Immature natural killer cell (primary cell): ENCODE results near the gene ELFN1. TPM values are rescaled to one million over a fixed set of nuclear protein-coding genes. Genes with fewer than 3 reads are reported as not detected.
"Not testable (repeated sequence)": the region's sequence is repeated elsewhere in the genome, so short reads cannot be mapped to it uniquely, and the experiment has no call there.

Experiments used
- DNase-seq, 3 donors: peaks; one replicate each; pipeline ENCODE4 v3.0.0; 2022; ENCODE audit warnings: mixed read lengths in 1 of 3
- H3K27ac Mint-ChIP-seq, 6 donors: one replicate each; pipeline ENCODE4 v1.8.0; 2020; ENCODE audit warnings: mixed read lengths in 6 of 6, mild to moderate bottlenecking in 5 of 6, inconsistent platforms in 4 of 6, moderate library complexity in 3 of 6
- H3K27me3 Mint-ChIP-seq, 3 donors: one replicate each; pipeline ENCODE4 v1.8.0; 2020 to 2021; ENCODE audit warnings: low read depth in 3 of 3, mild to moderate bottlenecking in 3 of 3, mixed read lengths in 3 of 3, moderate library complexity in 3 of 3, inconsistent platforms in 1 of 3
- H3K36me3 Mint-ChIP-seq, 3 donors: one replicate each; pipeline ENCODE4 v1.8.0; 2020; ENCODE audit warnings: mixed read lengths in 3 of 3, inconsistent platforms in 2 of 3, mild to moderate bottlenecking in 2 of 3
- H3K4me1 Mint-ChIP-seq, 2 donors: one replicate each; pipeline ENCODE4 v1.8.0; 2020; ENCODE audit warnings: inconsistent platforms in 2 of 2, mild to moderate bottlenecking in 2 of 2, mixed read lengths in 2 of 2, moderate library complexity in 1 of 2
- H3K4me3 Mint-ChIP-seq, 5 donors: one replicate each; pipeline ENCODE4 v1.8.0; 2020; ENCODE audit warnings: mild to moderate bottlenecking in 5 of 5, mixed read lengths in 5 of 5, inconsistent platforms in 3 of 5, moderate library complexity in 3 of 5
- H3K9me3 Mint-ChIP-seq, 6 donors: one replicate each; pipeline ENCODE4 v1.8.0; 2020; ENCODE audit warnings: mild to moderate bottlenecking in 6 of 6, mixed read lengths in 6 of 6, inconsistent platforms in 4 of 6, moderate library complexity in 3 of 6
- polyA plus RNA-seq, 3 donors: library from polyadenylated mRNA; unstranded; fragments of 300-500 nt; fragmentation: Illumina TruSeq; gene quantifications; one replicate each; pipeline ENCODE4 v1.2.3, GENCODE V29; 2021

Gene ELFN1
- polyA plus RNA-seq, 3 donors from 2014 or later, result 0.08 TPM; not detected in 2

DNA sequence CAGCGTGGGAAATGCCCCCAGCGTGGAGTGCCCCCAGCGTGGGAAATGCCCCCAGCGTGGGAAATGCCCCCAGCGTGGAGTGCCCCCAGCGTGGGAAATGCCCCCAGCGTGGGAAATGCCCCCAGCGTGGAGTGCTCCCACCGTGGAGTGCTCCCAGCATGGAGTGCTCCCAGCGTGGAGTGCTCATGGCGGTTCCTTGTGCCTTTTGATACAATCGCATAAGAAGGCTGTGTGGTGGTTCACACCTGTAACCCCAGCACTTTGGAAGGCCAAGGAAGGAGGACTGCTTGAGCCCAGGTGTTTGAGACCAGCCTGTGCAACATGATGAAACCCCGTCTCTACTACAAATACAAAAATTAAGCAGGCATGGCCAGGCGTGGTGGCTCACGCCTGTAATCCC, 93.8 kb downstream of the ELFN1 start:
- H3K27me3 Mint-ChIP-seq, DNase-seq, H3K36me3 Mint-ChIP-seq, H3K4me1 Mint-ChIP-seq, H3K27ac Mint-ChIP-seq, H3K9me3 Mint-ChIP-seq, H3K4me3 Mint-ChIP-seq: not testable (repeated sequence)

DNA sequence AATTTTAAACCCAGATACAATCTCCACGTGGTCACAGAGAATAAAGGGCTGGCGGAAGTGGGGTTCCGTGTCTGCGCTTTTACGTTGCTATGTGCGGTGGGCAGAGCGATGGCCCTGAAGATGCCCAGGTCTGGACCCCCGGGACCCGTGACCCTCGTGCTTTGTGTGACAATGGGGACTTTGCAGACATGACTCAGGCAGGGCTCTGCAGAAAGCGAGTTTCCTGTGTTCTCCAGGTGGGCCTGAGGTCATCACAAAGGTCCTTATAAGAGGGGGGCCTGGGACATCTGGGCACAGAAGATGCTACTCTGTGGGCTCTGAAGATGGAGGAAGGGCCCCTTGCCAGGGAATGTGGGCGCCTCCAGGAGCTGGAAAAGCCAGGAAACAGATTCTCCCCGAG, 95.3 kb downstream of the ELFN1 start:
- Mint-ChIP-seq H3K4me3 (no peak overlapping the region), H3K9me3 (peaks cover 0 to 5% (median 0%) of the 10 kb centered on the region in 6 donors), H3K36me3 (no peaks in the 10 kb centered on the region), H3K27ac (no peak overlapping the region), H3K27me3 (peaks cover 0 to 6% (median 4%) of the 10 kb centered on the region in 3 donors), H3K4me1 (no peaks in the 10 kb centered on the region)
- DNase-seq, result no peak

DNA sequence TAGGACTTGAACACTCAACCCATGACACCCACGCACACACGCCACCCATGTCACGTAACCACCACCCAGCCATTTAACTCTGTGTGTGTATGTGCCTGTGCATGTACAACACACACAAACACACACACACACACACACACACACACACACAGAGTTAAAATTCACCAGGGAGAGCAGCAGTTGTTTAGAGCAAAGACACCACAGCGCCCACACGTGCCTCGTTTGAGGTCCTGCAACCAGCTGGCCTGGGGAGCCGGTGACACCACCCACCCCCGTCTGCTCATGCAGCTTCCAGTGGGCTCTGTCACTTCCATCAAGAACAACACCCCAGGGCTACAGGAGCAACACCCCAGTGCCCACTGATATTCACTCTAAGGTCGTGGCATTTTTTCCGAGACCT, 97.4 kb downstream of the ELFN1 start:
- peaks cover 0 to 7% (median 6%) of the 10 kb centered on the region in 3 donors for H3K27me3 Mint-ChIP-seq
- peaks cover 0 to 5% (median 0%) of the 10 kb centered on the region in 6 donors for H3K9me3 Mint-ChIP-seq
- H3K4me3 Mint-ChIP-seq, result no peak overlapping the region
- no peaks in the 10 kb centered on the region for H3K36me3 Mint-ChIP-seq
- no peaks in the 10 kb centered on the region for H3K4me1 Mint-ChIP-seq
- H3K27ac Mint-ChIP-seq, result peak overlapping the region in 1 of 6 donors; percentile 22
- DNase-seq, result no peak

DNA sequence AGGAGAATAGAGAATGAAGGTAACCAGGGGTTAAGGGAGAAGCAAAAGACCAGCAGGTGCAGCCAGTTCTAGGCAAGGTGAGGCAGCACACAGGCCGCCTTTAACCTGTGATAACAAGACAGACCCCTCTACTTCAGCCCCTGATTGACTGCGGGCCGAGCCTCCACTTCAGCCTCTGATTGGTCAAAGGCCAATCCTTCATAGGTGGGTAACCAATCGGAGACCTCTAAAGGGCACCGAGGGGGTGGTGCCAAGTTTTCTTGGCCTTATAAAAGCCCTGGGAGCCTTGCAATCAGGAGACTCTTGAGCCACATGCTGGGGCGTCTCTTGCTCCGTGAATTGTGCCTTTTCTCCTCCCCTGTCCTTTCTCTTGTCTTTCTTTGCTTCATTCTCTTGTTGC, 98.8 kb downstream of the ELFN1 start:
- no peak for DNase-seq
- peaks cover 0 to 2% (median 0%) of the 10 kb centered on the region in 6 donors for H3K9me3 Mint-ChIP-seq
- no peak overlapping the region for H3K4me3 Mint-ChIP-seq
- no peak overlapping the region for H3K27ac Mint-ChIP-seq
- no peaks in the 10 kb centered on the region for H3K4me1 Mint-ChIP-seq
- peaks cover 0 to 9% (median 8%) of the 10 kb centered on the region in 3 donors for H3K27me3 Mint-ChIP-seq
- H3K36me3 Mint-ChIP-seq, result no peaks in the 10 kb centered on the region

DNA sequence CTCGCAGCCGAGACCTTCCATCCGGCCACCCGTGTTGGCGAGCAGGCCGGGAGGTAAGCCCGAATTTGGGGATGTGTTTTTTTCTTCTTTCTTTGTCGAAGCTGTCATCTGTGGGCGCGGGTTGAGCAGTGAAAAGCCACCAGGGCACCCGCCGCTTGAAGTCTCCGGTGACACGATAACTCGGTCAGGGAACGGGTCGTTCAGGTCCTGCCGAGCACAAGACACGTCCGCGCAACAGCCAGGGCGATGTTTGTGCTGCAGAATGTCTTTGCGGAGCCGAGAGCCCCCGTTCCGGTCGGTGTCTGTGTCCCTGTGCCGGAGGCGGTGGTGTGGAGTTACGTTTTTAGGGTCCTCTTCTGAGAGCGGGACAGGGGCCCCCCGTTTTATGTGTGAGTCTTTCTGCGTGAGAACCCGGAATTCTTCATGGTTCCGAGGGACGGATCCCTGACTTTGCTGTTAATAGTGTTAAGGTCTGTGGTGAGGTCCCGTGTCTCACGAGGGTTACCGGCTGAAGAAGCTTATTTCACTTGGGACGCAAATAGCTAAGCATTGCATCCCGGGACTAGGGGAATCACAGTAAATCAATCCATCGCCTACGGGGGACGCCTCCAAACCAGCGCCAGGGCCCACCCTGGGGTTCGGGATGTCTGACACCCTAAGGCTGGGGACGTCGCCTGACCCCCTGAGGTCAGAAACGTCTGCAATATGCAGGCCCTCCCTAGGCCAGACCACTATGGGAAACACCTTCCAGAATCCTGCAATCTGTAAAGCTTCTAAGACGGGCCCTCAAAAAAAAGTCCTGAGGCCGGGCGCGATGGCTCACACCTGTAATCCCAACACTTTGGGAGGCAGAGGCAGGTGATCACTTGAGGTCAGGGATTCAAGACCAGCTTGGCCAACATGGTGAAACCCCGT, 99.5 kb downstream of the ELFN1 start:
- no peak for DNase-seq
- H3K4me3 Mint-ChIP-seq, result no peak overlapping the region
- no peaks in the 10 kb centered on the region for H3K36me3 Mint-ChIP-seq
- H3K4me1 Mint-ChIP-seq, result no peaks in the 10 kb centered on the region
- no peak overlapping the region for H3K27ac Mint-ChIP-seq
- no peaks in the 10 kb centered on the region for H3K9me3 Mint-ChIP-seq
- H3K27me3 Mint-ChIP-seq, result peaks cover 0 to 9% (median 8%) of the 10 kb centered on the region in 3 donors

DNA sequence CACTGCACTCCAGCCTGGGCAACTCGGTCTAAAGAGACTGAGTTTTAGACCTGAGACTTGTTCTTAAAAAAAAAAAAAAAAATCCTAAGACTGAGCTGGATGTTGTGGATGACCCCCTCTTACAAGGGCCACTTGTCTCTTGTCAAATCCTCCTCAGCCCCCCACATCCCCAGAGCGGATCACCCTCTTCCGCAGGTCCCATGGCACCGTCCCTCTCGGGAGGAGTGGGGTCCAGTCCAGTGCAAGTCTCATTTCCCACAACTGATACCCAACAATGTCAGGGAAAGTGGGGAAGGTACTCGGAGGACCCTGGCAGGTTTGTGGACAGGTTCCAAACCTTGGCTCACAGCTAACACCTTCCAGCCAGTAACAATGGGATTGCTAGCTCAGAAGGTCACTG, 100.3 kb downstream of the ELFN1 start:
- Mint-ChIP-seq H3K4me3 (no peak overlapping the region), H3K27ac (no peak overlapping the region), H3K27me3 (peaks cover 0 to 9% (median 8%) of the 10 kb centered on the region in 3 donors), H3K4me1 (no peaks in the 10 kb centered on the region), H3K36me3 (peaks cover 0 to under 1% (median 0%) of the 10 kb centered on the region in 3 donors), H3K9me3 (peaks cover 0 to under 1% (median 0%) of the 10 kb centered on the region in 6 donors)
- no peak for DNase-seq

DNA sequence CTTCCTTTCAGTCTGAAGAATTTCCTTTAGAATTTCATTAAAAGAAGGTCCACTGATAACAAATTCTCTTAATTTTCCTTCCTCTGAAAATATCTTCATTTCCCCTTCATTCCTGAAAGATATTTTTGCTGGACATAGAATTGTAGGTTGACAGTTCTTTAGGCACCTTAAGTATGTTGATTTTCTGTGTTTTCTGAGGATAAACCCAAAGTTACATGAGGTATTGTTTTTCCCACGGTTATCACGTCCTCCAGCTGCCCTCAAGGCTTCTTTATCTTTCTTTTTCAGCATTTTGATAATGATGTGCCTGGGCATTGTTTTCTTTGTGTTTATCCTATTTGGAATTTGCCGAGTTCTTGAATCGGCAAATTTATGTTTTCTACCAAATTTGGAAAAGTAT, 105.3 kb downstream of the ELFN1 start:
- H3K9me3 Mint-ChIP-seq, result peaks cover 0 to 15% (median 5%) of the 10 kb centered on the region in 6 donors
- H3K27me3 Mint-ChIP-seq, result peaks cover 2 to 12% (median 6%) of the 10 kb centered on the region in 3 donors
- H3K27ac Mint-ChIP-seq, result no peak overlapping the region
- no peaks in the 10 kb centered on the region for H3K4me1 Mint-ChIP-seq
- no peak overlapping the region for H3K4me3 Mint-ChIP-seq
- no peak for DNase-seq
- H3K36me3 Mint-ChIP-seq, result peaks cover 0 to 7% (median 0%) of the 10 kb centered on the region in 3 donors

DNA sequence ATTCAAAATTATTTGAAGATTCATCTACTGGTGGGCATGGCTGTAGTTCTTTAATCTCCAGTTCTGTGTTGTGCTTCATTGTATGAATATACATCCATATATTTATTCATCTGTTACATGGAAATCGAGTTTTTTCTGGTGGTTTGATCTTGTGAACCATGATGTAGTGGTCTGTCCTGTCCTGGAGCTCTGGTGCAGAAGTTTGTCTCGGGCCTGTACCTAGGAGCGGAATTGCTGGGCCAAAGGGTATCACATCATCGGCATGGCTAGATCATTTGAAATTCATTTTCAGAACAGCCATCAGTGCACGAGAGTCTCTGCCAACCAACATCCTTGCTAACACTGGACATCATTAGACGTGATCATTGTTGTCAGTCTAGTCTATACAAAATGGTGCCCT, 107.0 kb downstream of the ELFN1 start:
- Mint-ChIP-seq H3K27ac (no peak overlapping the region), H3K4me1 (no peaks in the 10 kb centered on the region), H3K4me3 (no peak overlapping the region), H3K9me3 (peaks cover 0 to 15% (median 5%) of the 10 kb centered on the region in 6 donors), H3K27me3 (peaks cover 2 to 9% (median 6%) of the 10 kb centered on the region in 3 donors), H3K36me3 (peaks cover 0 to 7% (median 0%) of the 10 kb centered on the region in 3 donors)
- DNase-seq, result no peak

DNA sequence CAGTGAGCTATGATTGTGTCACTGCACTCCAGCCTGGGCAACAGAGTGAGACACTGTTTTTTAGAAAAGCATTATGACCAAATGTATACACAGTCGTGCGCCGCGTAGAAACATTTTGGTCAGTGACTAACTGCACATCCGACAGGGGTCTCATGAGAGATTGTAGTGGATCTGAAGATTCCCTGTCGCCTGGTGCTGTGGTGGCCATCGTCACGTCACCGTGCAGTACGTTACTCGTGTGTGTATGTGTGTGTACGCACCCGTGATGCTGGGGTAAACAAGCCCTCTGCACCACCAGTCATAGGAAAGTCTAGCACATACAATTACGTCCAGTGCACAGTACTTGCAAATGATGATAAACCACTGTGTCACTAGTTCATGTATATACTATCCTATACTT, 109.4 kb downstream of the ELFN1 start:
- Mint-ChIP-seq H3K4me1 (no peaks in the 10 kb centered on the region), H3K9me3 (peaks cover 0 to 15% (median 5%) of the 10 kb centered on the region in 6 donors), H3K27ac (no peak overlapping the region), H3K4me3 (no peak overlapping the region), H3K36me3 (peaks cover 0 to 7% (median 0%) of the 10 kb centered on the region in 3 donors), H3K27me3 (peaks cover 2 to 8% (median 2%) of the 10 kb centered on the region in 3 donors)
- no peak for DNase-seq

DNA sequence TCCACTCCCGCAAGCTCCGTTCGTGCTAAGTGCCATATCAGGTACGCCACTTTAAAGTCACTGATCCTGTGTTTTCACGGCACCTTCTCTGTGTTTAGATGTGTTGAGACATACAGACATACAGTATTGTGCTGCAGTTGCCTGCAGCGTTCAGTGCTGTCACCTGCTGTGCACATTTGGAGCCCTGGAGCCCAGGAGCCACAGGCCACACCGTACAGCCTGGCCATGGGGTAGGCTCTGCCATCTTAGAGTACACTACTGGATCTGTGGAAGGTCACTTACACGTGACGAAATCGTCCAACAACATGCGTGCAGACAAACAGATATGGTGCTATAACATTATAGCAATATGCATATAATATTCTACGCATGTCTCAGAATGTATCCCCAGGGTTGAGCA, 111.3 kb downstream of the ELFN1 start:
- Mint-ChIP-seq H3K27me3 (peaks cover 4 to 8% (median 7%) of the 10 kb centered on the region in 3 donors), H3K4me1 (no peaks in the 10 kb centered on the region), H3K36me3 (peaks cover 1 to 3% (median 2%) of the 10 kb centered on the region in 3 donors), H3K9me3 (peaks cover 0 to 16% (median 9%) of the 10 kb centered on the region in 6 donors), H3K4me3 (no peak overlapping the region), H3K27ac (no peak overlapping the region)
- DNase-seq, result no peak

DNA sequence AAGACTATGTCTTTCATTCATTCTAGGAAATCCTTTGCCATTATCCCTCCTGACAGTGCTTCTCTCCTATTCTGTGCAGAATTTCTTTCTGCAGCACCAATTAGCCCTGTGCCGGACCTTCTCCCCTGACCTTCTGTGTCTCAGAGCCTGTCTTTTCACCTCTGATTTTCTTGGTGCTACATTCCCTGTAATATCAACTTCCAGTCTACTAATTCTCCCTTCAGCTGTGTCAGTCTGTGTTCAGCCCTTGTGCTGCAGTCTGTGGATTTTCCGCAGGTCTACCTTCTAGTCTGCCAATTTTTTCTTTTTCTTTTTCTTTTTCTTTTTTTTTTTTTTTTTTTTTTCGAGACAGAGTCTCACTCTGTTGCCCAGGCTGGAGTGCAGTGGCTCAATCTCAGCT, 115.8 kb downstream of the ELFN1 start:
- Mint-ChIP-seq H3K4me1 (no peaks in the 10 kb centered on the region), H3K36me3 (peaks cover 3 to 4% (median 3%) of the 10 kb centered on the region in 3 donors), H3K9me3 (peaks cover 0 to 11% (median 4%) of the 10 kb centered on the region in 6 donors), H3K27me3 (peaks cover 8 to 10% (median 10%) of the 10 kb centered on the region in 3 donors), H3K27ac (peak overlapping the region in 1 of 6 donors; percentile 25), H3K4me3 (no peak overlapping the region)
- DNase-seq, result no peak

DNA sequence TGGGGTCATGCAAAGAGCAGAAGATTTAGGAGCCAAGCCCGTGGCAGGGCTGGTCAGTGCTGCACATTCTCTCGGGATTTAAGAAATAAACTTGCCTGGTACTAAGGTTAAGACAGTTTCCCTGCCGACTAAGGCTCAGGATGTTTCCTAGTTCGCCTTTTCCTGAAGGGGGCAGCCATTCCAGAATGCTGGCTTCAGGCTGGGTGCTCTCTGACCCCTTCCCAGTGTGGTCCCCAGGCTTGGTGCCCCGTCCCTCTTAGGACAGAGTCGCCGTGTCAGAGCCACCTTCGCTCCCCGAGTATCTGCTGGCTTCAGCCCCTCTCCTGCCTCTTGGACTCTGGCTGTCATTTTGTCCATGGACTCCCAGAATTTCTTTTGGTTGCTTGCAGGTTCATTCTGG, 117.2 kb downstream of the ELFN1 start:
- Mint-ChIP-seq H3K36me3 (peaks cover 3 to 4% (median 3%) of the 10 kb centered on the region in 3 donors), H3K4me3 (no peak overlapping the region), H3K4me1 (no peaks in the 10 kb centered on the region), H3K9me3 (peaks cover 0 to 11% (median 4%) of the 10 kb centered on the region in 6 donors), H3K27ac (no peak overlapping the region), H3K27me3 (peaks cover 10% of the 10 kb centered on the region in 3 donors)
- DNase-seq, result no peak

DNA sequence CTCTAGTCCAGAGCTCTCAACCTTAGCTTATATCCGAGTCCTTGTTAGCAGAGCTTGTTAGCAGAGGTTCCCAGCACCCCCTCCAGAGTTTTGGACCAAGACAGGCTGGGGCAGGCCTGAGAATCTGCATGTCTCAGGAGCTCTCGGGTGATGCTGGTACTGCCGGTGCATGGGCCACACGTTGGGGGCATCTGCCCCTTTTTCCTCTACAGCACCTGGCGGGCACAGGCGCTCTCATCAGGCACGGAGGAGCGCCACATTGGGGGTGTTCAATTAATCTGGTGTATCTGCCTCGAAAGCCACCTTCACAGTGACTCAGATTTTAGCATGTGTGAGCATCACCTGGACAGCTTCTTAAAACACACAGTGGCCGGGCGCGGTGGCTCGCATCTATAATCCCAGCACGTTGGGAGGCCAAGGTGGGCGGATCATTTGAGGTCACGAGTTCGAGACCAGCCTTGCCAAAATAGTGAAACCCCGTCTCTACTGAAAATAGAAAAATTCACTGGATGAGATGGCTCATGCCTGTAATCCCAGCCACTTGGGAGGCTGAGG, 117.7 kb downstream of the ELFN1 start:
- Mint-ChIP-seq H3K27me3 (peaks cover 10% of the 10 kb centered on the region in 3 donors), H3K4me1 (no peaks in the 10 kb centered on the region), H3K9me3 (peaks cover 0 to 11% (median 4%) of the 10 kb centered on the region in 6 donors), H3K27ac (no peak overlapping the region), H3K4me3 (no peak overlapping the region), H3K36me3 (peaks cover 3 to 4% (median 3%) of the 10 kb centered on the region in 3 donors)
- no peak for DNase-seq

DNA sequence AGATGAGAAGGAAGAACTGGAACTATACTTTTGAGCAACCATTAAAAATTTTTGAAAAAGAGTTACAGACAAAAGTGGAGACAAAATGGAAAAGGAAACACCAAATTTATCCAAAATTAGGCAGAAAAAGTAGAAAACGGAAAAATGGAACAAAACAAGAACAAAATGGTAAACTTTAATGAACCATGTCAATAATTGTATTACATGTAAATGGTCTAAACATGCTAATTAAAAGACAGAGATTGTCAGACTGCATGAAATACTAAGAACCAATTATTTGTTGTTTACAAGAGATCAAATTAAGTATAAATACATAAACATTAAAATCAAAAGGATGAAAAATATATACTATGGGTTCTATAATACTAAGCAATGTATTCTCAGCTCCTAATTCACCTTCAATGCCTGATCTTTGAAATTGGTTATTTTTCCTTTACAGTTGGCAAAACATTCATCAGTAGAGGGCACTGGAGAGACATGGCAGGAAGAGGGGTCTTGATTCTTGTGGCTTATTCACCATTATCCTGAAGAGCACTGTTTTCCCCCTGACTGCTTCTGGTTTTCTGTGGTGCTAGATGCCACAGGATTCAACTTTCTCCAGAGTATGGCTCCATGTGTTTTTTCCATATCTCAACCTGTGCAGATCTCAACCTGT, 124.9 kb downstream of the ELFN1 start:
- H3K9me3 Mint-ChIP-seq, result peaks cover 12 to 29% (median 24%) of the 10 kb centered on the region in 6 donors
- H3K27ac Mint-ChIP-seq, result no peak overlapping the region
- H3K4me3 Mint-ChIP-seq, result no peak overlapping the region
- no peak for DNase-seq
- H3K36me3 Mint-ChIP-seq, result peaks cover 7 to 13% (median 8%) of the 10 kb centered on the region in 3 donors
- H3K27me3 Mint-ChIP-seq, result peaks cover 7 to 10% (median 10%) of the 10 kb centered on the region in 3 donors
- H3K4me1 Mint-ChIP-seq, result no peaks in the 10 kb centered on the region
